ENCODE results near the gene OCLN.
"Not testable (repeated sequence)": the region's sequence is repeated elsewhere in the genome, so short reads cannot be mapped to it uniquely, and the experiment has no call there.

OCLN gene

GRCh38 chr5:69454460-69455249 lies 37.9 kb upstream of the OCLN start:
- DNase-seq (ENCODE audit: low read depth): no peak
- no peak overlapping the region for H3K4me3 ChIP-seq (ENCODE audit: low read depth, low read length)
- TF ChIP-seq CTCF (IDR thresholded peaks at IDR 0.05; ENCODE audit: insufficient read depth, low read depth, low read length, missing control alignments): no peak

- DNase-seq (ENCODE audit: low read depth); H3K4me3 ChIP-seq (ENCODE audit: low read depth, low read length): not testable (repeated sequence)
Observed at GRCh38 chr5:69455428-69455988, 37.1 kb upstream of the OCLN start.

- TF ChIP-seq CTCF (IDR thresholded peaks at IDR 0.05; ENCODE audit: insufficient read depth, low read depth, low read length, missing control alignments): no peak
- no peak overlapping the region for H3K4me3 ChIP-seq (ENCODE audit: low read depth, low read length)
- no peak for DNase-seq (ENCODE audit: low read depth)
Observed at GRCh38 chr5:69462170-69462569, 30.4 kb upstream of the OCLN start.

- H3K4me3 ChIP-seq (ENCODE audit: low read depth, low read length); DNase-seq (ENCODE audit: low read depth): not testable (repeated sequence)
Observed at GRCh38 chr5:69466375-69466774, 26.2 kb upstream of the OCLN start.

- TF ChIP-seq CTCF (IDR thresholded peaks at IDR 0.05; ENCODE audit: insufficient read depth, low read depth, low read length, missing control alignments): no peak
- H3K4me3 ChIP-seq (ENCODE audit: low read depth, low read length): no peak overlapping the region
- peak; percentile 93 for DNase-seq (ENCODE audit: low read depth)
Observed at GRCh38 chr5:69467442-69468225, 25.0 kb upstream of the OCLN start.

- TF ChIP-seq CTCF (IDR thresholded peaks at IDR 0.05; ENCODE audit: insufficient read depth, low read depth, low read length, missing control alignments): no peak
- no peak overlapping the region for H3K4me3 ChIP-seq (ENCODE audit: low read depth, low read length)
- peak; percentile 54 for DNase-seq (ENCODE audit: low read depth)
Observed at GRCh38 chr5:69468631-69469030, 24.0 kb upstream of the OCLN start.

GRCh38 chr5:69471516-69471915 lies 21.1 kb upstream of the OCLN start:
- not testable (repeated sequence) for DNase-seq (ENCODE audit: low read depth); H3K4me3 ChIP-seq (ENCODE audit: low read depth, low read length)

GRCh38 chr5:69472535-69473143 lies 20.0 kb upstream of the OCLN start:
- not testable (repeated sequence) for DNase-seq (ENCODE audit: low read depth)

More at GRCh38 chr5:69472535-69473143, 20.0 kb upstream of the OCLN start:
- H3K4me3 ChIP-seq (ENCODE audit: low read depth, low read length): not testable (repeated sequence)
